ENCODE measurements around the gene KIF21A.

KIF21A gene

DNA sequence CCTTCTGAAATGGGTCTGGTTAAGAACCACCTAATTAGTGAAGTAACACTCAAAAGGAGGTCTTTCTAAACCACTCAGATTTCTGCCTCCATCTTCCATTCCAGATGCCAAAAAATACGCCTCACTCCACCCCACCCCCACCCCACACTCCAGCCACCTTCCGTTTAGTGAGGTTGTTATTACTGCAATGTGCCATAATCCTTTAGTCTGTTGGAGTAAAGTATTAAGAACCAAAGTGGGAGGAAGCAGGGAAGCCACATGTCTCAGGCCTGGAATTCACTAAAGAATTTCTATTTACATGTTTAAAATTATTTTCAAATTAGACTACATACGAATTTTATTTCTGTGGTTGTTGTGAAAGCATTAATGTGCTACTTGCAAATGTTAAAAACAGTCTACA, 7.4 kb downstream of the KIF21A start:
- DNase-seq = no peak

DNA sequence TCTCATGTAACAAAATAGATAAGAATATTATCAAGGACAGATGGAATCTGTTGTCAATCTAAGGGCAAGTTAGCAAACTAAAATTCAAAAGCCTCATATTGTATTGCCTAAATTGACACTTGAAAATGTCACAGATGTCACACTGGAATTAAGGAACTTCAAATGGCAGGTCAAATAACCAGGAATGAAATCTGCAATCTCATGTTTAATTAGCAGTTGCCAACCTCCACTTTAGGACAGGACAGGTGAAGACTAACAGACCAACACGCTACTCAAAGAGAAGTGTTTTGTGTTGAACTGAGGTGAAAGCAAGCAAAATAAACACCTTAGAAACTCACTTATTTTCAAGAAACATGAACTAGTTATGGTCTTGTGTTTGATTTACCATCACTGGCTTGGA, 11.1 kb downstream of the KIF21A start:
- no peak for DNase-seq

DNA sequence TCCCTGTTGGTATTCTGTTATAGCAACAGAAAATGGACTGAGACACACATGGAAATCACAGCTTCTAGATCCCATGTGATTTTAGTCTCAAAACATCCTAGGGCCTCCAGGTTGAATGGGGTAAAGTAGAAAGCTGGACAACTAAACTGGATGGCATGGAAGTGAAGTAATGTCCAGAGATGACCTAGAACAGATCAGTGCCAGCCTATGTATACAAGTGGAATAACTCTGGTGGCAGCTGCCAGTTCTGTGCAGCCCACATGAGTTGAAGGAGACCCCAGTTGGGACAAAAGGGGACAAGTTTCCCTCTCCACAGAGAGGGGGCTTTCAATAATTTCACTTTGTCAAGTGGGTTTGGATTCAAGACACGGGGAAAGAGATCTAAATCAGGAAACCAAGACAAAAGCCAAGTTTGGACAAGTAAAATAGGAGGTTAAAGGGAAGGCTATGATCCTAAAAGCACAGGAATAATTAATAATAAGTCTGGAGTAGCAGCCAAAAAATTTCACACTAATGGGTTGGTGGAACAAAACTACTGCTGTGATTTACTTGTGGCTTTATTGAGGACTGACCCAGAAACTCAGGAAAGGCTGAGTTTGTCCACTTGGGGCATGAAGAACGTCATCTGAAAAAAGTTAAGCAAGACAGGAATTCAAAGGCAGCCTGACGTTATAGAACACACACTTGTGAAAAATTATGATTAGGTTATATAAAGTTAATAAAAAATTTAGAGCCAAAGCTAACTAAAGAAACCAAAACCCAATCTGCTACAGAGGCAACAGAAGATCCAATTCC, 11.7 kb downstream of the KIF21A start:
- DNase-seq = no peak

DNA sequence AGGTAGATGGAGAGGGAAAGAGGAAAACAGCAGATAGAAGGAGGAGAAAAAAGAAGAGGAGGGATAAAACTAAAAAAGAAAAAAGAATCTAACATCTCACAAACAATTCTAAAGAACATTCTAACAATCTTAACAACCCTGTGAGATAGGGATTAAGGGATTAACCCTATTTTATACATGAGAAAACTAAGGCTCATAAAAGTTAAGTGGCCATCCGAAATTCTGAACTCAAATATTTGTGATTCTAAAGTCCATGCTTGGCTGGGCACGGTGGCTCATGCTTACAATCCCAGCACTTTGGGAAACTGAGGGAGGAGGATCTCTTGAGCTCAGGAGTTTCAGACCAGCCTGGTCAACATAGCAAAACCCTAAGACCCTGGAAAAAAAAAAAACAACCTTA, 13.1 kb downstream of the KIF21A start:
- DNase-seq = no peak

DNA sequence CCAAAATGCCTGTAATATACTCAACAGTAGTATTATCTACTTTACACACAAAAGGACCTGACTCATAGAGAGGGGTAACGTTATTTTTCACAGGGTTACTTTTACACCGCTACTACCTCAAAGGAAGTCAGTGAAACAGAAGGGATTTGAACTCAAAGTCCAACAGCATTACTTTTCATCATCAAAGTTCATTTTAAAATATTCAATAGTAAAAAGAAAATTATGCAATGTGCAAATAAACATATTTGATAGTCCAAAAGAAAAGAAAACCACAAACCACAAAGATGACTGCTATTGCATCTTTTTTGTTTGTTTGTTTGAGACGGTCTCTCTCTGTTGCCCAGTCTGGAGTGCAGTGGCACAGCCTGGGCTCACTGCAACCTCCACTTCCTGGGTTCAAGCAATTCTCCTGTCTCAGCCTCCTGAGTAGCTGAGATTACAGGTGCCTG, 15.5 kb downstream of the KIF21A start:
- DNase-seq = no peak

DNA sequence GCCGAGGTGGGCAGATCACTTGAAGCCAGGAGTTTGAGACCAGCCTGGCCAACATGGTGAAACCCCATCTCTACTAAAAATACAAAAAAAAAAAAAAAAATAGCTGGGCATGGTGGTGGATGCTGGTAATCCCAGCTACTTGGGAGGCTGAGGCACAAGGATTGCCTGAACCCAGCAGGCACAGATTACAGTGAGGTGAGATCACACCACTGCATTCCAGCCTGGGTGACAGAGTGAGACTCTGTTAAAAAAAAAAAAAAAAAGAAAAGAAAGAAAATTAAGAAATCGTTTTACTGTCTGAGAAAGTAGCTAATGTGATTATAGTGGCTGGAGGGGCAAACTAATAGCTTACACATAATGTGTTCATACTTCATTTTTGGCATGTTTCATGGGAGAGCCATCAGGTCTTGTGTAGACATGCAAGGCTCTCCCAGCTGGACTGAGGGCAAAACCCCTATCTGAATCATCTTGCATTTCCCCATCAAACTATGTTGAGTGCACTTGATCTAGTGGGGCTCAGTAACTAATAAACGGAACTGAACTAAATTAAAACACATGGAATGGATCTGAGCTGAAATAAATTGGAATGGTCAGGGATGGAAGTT, 16.2 kb downstream of the KIF21A start:
- no peak for DNase-seq

DNA sequence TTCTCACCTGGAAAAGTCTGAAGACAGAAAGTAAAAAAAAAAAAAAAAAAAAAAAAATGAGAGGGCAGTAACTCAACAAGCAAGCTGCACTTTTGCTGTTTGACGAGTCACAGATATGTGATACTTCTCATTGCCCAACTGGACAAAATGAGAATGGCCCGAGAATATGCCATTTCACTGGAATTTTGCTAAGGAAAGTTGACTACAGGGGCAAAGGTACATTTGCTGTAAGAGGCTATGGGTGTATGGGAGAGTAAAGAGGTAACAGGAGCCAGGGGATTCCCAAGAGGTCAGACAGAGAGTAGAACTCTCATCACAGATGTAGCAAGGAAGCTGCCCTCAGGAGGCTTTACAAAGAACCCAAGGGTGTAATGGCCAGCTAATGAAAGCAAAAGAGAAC, 22.9 kb downstream of the KIF21A start:
- no peak for DNase-seq

DNA sequence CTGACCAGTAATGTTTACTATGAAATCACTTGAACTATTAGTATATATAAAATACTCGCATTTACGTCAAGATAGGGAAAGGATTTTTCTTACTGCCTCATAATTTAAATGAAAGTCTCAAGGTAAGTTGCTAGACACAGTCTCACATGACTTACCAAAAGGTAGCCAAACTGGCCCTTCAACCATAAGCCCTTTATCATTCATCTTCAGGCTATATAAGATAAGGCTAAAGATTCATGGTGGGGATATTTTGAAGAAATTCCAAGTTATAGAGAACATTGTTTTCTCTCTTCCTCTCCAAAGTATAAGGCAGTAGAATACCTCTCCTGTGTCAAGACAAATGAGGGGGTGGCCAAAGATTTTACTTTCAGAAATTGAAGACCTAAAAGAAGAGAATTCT, 23.4 kb downstream of the KIF21A start:
- no peak for DNase-seq

DNA sequence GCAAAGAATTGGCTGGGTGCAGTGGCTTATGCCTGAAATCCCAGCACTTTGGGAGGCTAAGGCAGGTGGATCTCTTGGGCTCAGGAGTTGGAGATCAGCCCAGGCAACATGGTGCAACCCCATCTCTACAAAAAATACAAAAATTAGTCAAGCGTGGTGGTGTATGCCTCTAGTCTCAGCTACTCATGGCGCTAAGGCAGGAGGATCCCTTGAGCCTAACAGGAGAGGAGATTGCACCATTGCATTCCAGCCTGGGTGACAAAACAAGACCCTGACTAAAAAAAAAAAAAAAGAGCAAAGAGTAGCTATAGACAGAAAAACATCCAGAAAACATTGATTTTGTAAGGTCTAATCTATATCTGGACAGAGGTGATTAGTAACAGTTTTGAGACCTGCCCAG, 25.0 kb downstream of the KIF21A start:
- no peak for DNase-seq

DNA sequence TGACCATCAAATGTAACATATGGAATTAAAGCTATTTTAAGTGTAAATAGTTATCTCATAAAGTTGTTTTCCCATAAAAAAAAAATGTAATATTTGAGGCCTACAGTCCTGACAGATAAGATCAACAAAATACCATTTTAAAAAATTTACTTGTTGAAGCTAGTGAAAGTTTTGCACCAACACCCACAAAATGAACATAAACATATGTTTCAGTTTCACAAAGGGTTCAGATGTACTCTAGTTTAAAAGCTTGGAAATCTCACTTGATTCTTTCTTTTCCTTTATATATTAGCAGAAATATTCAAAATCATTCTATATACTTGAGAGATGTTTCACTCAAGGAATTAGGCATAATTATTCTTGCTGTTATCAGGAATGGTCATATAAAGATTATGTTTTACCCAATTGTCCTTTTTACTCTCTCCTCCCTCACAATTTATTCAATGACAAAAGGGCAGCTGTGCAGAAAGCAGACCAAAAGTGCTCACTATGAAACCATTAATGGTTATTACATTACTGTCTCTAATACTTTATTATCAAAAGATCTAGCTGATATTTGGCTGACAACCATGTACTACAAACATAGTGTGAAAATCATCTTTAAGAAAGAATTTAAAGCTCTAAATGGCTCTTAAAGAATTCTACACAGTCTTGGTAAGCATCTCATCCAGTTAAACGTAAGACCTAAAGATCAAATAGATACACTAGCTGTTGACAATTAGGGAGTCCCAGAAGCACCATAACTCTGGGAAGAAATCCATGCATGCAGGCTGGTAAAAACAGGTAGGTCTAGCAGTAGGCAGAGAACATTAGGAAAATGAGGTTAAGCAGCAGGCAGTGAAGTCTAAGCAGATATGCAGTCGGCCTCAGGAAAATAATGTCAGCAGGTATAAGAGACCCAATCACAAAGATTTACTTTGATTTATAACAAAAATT, 28.8 kb downstream of the KIF21A start:
- DNase-seq = no peak

DNA sequence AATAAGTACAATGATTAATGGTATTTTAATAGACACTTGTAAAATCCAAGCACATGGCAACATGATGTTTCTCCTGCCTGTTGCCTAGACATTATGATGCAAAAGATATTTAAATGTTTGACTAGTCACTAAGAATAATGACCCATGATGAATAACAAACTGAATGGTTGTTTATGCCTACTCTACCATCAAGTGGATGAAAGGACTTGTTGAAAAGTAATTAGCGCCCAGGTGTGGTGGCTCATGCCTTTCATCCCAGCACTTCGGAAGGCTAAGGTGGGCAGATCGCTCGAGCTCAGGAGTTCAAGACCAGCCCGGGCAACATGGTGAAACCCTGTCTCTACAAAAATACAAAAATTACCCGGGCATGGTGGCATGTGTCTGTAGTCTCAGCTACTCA, 30.7 kb downstream of the KIF21A start:
- DNase-seq = no peak

DNA sequence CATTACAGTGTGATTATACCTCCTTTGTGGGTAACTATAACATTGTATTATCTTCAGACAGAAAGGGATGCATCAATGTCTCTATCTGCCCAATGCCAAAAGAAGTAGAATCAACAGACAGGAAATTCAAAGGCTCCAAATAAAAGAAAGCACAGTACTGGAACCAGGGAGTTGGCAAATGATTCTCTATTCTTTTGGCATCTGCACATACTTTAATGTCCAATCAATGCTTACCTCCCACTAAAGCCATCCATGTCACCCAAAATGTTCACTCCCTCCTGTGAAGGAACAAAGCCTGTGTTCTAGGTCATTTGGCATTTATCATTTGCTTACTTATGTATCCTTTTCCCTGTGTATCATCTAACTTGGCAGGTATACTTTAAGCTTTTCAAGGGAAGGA, 36.7 kb downstream of the KIF21A start:
- DNase-seq = no peak

DNA sequence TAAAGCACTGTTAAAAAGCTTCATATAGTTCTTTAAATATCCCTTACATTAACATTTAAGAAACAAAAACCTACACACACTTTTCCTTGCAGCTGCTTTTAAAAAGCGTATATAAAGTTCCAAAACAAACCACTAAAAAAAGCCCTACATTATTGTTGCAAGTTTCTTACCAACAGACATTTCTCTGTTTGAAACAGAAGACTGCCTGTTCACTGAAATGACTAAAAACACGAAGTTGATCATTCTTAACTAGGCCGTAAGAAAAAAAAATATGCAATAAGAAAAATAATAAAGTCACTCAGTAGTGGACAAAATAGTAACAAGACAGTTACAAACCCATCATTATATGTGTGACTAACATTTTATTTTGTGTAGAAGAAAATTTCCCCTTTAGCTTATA, 37.3 kb downstream of the KIF21A start:
- DNase-seq = no peak

DNA sequence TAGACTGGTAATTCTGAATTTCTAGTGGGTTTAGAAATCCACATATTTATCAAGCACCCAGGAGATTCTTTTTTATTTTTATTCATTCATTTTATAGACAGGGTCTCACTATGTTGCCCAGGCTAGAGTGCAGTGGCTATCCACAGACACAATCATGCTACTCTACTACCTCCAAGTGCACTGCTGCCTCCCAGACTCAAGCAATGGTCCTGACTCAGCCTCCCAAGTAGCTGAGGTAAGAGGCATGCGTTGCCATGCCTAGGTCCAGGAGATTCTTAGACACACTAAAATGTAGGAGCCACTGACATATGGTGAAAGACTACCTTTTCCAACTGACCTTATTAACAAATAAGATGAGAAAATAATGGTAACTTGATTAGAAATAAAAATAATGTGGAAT, 38.9 kb downstream of the KIF21A start:
- no peak for DNase-seq

DNA sequence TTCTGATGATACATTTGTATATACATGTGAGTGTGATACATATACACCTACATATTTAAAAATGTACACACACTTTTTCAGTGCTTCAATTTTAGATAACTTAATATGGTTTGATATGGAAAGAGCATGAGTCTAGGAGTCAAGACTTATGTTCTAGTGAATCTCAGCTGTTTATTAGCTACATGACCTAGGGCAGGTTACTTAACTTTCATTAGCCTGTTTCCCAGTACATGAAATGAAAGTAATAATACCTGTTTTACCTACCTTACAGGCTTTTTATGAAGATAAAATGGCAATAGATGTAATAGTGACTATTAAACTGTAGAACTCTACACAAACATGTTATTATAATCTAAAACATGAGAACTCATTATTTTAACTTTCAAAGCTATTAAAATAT, 39.5 kb downstream of the KIF21A start:
- DNase-seq = no peak

DNA sequence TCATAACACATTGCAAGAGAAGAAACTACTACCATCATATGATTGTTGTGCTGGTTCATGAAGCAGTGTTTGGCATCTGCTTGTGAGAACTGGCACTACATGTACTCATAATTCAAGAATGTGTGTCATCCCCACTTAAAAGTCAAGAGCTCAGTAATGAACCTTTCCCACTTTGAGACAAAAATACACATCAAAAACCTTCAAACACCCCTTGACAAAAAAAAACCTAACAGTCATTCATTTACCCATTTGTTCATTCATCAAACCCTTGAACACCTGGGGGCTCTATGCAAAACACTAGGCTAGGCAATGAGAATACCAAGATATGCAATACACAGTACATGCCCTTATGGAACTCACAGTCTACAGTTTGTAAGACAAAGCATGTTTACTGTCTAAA, 40.0 kb downstream of the KIF21A start:
- no peak for DNase-seq

DNA sequence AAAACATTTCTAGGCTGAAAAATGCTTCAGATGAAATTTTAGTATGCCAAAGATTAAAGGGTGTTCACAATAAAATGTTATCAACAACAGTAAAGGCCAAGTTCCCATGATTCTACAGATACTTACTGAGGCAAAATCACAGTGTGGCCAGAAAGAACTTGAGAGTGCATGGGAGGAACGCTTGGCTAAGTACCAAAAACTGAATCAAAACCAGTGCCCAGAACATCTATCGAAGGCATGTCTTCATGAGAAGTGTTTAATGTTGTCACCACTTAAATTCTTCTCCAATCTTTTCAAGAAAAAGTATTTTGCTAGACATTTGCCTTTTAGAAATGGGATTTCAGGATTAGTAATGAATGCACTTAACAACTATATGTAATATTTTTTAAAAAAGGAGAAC, 41.5 kb downstream of the KIF21A start:
- no peak for DNase-seq

DNA sequence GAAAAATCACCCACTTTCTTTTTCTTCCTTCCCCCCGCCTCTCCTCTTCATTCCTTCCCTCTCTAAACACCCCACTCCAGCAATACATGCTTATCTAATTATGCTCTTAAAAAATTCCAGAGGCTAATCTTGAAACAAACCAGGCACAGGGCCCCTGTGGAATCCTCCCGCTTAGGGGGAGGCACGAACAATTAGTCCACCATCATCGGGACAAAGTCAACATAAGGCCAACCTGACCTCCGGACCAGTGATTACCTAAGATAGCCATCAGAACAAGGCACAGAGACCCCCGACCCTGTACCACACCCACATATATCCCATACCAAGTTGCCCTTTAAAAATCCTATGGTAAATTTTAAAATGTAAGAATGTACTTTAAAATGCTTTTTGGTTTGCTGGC, 47.1 kb downstream of the KIF21A start:
- DNase-seq = no peak

DNA sequence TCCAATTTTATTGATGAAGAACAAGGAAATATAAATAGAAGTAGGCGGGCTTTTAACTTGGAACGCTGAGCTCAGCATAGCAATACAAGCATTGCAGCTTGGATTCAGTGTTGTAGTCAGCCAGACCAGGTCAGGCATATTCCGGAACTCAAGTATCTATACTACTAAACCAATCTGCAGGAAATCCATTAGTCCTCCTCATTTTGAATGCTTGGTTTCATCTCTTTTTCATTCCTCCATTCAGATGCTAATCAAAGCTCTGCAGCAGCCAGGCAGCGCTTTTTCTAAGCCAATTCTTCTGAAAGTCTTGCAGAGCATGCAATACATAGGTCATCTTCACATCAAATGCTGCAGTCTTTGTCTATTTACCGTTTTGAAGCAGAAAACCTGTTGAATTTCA, 49.0 kb downstream of the KIF21A start:
- no peak for DNase-seq

DNA sequence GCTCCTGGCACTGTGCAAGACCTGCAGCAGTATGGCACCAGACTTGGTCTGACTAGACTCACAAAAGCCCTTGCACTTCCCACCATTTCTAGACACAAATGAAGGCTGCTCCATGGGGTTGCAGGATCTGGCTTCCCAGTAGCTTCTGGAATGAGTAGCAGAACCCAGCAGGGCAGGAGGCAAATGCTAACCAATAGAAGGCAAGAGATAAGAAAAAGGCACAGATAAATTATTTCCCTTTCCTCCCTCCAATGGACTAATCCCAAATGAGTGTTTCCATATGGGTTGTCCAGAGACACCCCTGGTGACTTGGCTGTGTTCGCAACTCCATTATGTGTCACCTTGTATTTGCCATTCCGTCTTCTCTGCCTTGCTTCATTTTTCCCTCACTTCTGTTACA, 49.7 kb downstream of the KIF21A start:
- DNase-seq = no peak

DNA sequence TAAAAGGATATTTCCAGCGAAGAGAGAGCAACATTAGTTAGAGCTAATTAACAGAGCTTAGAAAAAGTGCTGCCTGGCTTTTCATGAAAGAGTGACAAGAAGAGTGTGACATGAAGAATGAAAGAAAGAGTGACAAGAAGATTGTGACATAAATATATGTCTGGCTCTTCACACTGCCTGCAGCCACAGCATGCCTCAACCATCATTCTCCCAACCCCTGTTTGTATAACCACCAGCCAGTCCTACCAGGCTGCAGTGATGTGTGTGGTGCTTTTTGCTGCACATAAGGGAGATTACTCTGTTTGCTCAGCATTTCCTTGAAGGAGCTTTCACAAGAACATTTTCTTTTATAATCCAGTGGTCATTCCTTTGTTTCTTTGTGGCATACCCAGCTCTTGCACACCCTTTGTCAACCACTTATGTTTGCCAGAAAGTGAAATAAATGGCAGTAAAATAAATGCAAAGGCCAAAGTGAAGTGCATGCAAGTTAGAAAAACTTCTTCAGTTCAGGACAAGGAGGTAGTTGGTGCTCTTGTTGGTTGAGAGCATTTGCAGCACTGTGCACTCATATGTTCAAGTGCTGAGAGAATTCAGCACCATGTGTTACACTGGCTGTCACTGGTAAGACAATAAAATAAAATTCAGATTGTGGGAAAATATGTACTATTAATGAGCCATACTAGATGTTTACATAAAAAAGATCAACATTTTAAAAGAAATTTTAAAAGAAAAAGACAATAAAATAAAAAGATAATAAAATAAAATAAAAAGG, 50.6 kb downstream of the KIF21A start:
- DNase-seq = no peak

DNA sequence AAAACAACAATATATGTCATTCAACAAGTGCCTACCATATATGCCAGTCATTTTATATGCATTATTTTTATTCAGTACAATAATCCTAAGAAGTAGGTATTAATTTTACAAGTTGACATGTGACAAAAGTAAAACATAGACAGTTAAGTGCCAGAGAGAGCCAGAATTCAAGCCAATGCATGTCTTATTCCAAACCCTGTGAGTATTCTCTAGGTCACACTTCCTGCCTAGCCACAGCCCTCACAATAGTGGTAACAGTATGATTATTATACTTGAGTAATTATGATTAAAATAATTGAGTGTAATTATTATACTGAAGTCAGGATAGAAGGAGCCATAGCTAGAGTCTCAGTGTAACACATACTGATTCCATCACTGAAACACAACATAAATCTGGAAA, 52.2 kb downstream of the KIF21A start:
- DNase-seq = no peak
